SKM-1 treated with dmso at 0.1 percent for 144 hours (cell line): Measurements from ENCODE around the gene RNF41.
"Not testable (repeated sequence)": the region's sequence is repeated elsewhere in the genome, so short reads cannot be mapped to it uniquely, and the experiment has no call there.

ENCODE experiments used
- DNase-seq: peaks from one replicate; lab custom pipeline; 2025; ENCODE audit not compliant: unreplicated experiment; lab: John Stamatoyannopoulos, UW

Gene RNF41

GRCh38 chr12:56221757-56222530 is at the start of gene RNF41:
Gene RNF41 (minus strand): TSS chr12:56221922. CDS start chr12:56214047, 7,875 bp downstream.
- peak; percentile 73 for DNase-seq

- no peak for DNase-seq
Measured at GRCh38 chr12:56271031-56271430, 49.3 kb upstream of the RNF41 start.

GRCh38 chr12:56267443-56268071 is 45.8 kb upstream of the RNF41 start:
- DNase-seq: no peak

- peak; percentile 48 for DNase-seq
Measured at GRCh38 chr12:56266693-56267442, 45.1 kb upstream of the RNF41 start, which contains the start of gene COQ10A. Gene COQ10A (plus strand): TSS chr12:56266942. CDS start chr12:56267119, 177 bp downstream.

GRCh38 chr12:56266068-56266692 is 44.5 kb upstream of the RNF41 start:
- DNase-seq: not testable (repeated sequence)

GRCh38 chr12:56262955-56263354 is 41.2 kb upstream of the RNF41 start:
- DNase-seq: not testable (repeated sequence)

GRCh38 chr12:56261503-56262232 is 39.9 kb upstream of the RNF41 start:
- no peak for DNase-seq

- DNase-seq: no peak
Measured at GRCh38 chr12:56260921-56261320, 39.2 kb upstream of the RNF41 start.

GRCh38 chr12:56260380-56260779 is 38.7 kb upstream of the RNF41 start:
- no peak for DNase-seq

- DNase-seq: no peak
Measured at GRCh38 chr12:56258820-56259183, 37.1 kb upstream of the RNF41 start.

GRCh38 chr12:56258068-56258819 is 36.5 kb upstream of the RNF41 start, which contains the start of gene ANKRD52:
Gene ANKRD52 (minus strand): TSS chr12:56258384. CDS start chr12:56258269, 115 bp downstream.
- peak; percentile 47 for DNase-seq

GRCh38 chr12:56257491-56258067 is 35.9 kb upstream of the RNF41 start:
- no peak for DNase-seq

GRCh38 chr12:56257071-56257470 is 35.3 kb upstream of the RNF41 start:
- DNase-seq: no peak

GRCh38 chr12:56256326-56256960 is 34.7 kb upstream of the RNF41 start:
- no peak for DNase-seq

- DNase-seq: no peak
Measured at GRCh38 chr12:56255671-56256070, 33.9 kb upstream of the RNF41 start.

GRCh38 chr12:56253091-56253490 is 31.4 kb upstream of the RNF41 start:
- no peak for DNase-seq

- no peak for DNase-seq
Measured at GRCh38 chr12:56252649-56253048, 30.9 kb upstream of the RNF41 start.

GRCh38 chr12:56248711-56249110 is 27.0 kb upstream of the RNF41 start:
- no peak for DNase-seq

- no peak for DNase-seq
Measured at GRCh38 chr12:56247923-56248322, 26.2 kb upstream of the RNF41 start.
